Measurements from ENCODE around the gene DDTL.
"Not testable (repeated sequence)": the region's sequence is repeated elsewhere in the genome, so short reads cannot be mapped to it uniquely, and the experiment has no call there.

DNA sequence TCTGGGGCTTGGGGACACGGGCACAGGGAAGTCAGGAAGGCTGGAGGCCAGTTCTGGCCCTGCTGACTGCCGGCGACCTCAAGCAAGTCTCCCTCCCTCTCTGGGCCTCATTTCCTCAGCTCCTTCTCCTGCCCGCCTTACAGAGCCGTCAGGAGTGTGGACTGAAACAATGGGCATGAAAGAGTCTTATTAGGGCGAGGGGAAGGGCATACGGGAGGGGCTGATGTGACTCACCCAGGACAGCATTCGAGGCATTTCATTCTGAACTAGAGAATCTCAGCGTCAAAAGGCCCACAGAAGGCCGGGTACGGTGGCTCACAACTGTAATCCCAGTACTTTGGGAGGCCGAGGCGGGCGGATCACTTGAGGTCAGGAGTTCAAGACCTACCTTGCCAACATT is 26.5 kb upstream of the DDTL start:
- TF ChIP-seq POLR2AphosphoS5, POLR2A (IDR thresholded peaks at IDR 0.05; ENCODE audit: low read depth, low read length): not testable (repeated sequence)
